Suppressor macrophage treated with lipopolysaccharide for 1 hour (primary cell): ENCODE results near the gene BTN3A1.
"Not testable (repeated sequence)": the region's sequence is repeated elsewhere in the genome, so short reads cannot be mapped to it uniquely, and the experiment has no call there.

Source experiments
- DNase-seq, 3 donors: peaks; one replicate each; pipeline ENCODE4 v3.0.0-alpha.2; 2020 to 2022

Gene BTN3A1

DNA sequence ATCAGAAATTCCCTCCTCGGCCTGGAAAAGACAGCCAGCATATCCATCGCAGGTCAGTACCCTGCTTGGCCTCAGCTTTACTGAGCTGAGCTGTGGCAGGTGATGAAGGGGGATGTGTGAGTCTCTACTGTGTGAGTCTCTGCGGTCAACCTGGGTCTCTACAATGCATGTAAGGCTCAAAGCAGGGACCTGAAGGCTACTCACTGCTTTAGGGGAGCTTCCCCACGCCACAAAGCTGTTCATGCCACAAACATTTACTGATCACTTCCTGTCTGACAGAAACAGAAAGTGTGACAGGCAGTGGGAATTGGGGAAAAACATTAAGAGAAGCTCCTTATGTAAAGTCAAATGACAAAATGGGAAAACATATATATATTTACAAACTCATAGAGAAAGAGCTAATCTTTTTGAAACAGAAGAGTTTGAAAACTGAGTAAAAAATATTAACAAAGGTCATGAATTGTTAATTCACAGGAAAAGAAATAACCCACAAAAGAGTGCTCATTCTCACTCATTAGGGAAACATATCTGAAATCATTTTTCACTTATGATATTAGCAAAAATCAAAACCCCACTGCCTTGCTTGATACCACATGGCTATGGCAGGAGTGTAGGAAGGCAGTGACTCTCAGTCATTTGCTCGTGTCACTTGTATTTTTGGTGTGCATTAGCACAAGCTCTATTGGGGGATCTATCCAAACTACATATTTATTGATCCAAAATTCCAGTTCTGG, 44.0 kb downstream of the BTN3A1 start:
- peak; percentile 33 to 49 (median 49) for DNase-seq

DNA sequence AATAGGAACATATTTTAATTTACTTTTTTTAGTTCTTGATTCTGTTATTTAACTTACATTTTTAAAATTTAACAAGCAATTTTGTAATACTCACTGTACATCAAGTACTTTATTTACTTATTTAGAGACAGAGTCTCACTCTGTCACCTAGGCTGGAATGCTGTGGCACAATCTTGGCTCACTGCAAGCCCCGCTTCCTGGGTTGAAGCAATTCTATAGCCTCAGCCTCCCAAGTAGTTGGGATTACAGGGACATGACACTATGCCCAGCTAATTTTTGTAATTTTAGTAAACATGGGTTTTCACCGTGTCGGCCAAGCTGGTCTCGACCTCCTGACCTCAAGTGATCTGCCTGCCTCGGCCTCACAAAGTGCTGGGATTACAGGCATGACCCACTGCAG, 45.2 kb downstream of the BTN3A1 start:
- DNase-seq: no peak

DNA sequence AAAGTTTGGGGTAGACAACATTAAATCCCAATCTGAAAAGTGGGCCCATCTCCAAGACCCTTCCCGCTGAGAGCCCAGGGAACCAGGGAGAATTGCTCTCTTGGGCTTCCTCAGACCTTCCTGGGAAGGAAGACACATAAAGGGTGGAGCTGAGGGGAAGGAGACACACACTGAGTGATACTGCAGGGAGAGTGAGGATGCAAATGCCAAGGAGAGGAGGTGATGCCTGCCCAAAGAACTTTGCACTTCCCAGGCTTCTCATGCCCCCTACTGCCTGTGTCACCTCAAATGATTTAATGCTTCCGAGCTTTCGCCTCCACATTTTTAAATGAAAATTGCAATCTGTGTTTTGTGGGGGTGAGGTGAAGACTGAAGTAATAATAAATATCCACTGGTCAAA, 48.2 kb downstream of the BTN3A1 start:
- no peak for DNase-seq

DNA sequence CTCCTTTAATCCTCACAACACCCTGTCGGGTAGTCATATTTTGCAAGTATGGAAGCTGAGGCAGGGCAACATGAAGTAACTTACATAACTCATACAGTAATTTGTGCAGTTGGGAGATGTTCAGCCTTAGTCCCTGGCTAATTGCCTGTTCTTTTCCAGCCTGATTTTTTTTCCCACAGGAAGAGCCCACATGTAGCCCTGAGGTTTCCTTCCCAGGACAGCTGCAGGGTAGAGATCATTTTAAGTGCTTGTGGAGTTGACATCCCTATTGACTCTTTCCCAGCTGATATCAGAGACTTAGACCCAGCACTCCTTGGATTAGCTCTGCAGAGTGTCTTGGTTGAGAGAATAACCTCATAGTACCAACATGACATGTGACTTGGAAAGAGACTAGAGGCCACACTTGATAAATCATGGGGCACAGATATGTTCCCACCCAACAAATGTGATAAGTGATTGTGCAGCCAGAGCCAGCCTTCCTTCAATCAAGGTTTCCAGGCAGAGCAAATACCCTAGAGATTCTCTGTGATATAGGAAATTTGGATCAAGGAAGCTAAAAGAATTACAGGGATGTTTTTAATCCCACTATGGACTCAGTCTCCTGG, 50.7 kb downstream of the BTN3A1 start:
- DNase-seq: no peak

DNA sequence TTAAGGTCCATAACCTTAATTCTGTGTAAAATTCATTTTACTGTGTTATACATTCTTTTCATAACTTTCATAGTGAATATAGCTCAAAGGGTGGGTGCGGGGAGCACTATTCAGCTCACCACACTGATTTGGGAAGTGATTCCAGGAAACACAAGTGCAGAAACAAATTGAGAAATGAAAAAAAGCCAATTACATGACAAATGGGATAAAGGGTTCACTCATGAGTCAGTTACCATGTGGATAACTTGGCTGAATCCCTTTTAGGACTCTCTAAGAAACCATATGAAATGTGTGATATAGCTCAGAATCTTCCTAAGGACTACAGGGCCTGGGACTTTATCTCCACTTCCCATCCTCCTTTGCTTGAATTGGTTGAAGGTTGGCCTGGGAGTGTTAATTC, 52.6 kb downstream of the BTN3A1 start:
- peak; percentile 19 to 70 (median 67) for DNase-seq

DNA sequence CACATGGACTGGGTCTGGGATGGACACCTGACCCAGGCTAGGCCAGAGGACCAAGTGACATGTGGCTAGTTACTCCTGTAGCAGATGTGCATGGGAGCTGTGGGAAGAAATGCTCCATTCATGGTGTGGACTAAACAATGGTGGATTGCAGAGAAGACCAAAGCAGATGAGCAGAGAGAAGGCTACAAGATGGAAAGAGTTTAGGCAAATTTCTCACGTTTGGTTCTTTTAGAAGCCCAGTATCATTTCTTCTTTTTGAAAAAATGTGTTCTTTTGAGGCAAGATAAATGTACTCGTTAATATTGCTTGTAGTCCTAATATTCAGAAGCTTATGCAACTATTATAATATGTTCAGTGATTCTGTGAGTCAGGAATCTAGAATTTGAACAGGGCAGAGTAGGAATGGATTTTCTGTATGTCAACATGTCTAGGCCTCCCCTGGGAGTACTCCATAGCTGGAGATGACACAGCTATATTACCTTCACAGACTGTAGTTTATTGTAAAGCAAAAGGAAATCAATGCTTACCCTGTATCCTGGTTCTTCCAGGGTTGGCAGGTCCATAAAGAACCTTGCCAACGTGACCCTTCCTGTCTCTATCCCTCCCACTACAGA, 53.4 kb downstream of the BTN3A1 start:
- no peak for DNase-seq

DNA sequence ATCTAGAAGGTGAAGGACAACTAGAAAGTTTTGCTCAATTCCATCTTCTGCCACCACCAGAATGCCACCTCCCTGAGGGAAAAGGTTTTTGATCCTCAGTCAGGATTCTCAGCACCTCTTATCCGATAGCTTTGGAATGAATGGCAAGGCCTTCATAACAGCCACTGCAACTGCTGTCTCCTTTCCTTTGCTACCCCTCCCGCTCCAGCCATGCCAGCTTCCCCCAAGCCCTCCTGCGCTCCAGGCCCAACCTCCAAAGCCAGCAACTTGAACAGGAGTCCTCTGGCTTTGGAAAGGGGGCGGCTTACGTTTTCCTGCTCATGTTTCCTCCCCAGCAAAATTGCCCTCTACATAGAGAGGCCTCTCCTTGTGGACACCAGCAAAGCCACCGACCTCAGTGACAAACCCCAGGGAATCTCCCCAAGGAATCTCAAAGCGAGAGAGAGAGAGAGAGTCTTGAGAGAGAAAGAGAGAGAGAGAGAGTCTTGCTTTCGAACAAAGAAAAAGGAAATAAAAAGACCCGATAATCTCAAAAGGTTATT, 55.3 kb downstream of the BTN3A1 start:
- no peak for DNase-seq

DNA sequence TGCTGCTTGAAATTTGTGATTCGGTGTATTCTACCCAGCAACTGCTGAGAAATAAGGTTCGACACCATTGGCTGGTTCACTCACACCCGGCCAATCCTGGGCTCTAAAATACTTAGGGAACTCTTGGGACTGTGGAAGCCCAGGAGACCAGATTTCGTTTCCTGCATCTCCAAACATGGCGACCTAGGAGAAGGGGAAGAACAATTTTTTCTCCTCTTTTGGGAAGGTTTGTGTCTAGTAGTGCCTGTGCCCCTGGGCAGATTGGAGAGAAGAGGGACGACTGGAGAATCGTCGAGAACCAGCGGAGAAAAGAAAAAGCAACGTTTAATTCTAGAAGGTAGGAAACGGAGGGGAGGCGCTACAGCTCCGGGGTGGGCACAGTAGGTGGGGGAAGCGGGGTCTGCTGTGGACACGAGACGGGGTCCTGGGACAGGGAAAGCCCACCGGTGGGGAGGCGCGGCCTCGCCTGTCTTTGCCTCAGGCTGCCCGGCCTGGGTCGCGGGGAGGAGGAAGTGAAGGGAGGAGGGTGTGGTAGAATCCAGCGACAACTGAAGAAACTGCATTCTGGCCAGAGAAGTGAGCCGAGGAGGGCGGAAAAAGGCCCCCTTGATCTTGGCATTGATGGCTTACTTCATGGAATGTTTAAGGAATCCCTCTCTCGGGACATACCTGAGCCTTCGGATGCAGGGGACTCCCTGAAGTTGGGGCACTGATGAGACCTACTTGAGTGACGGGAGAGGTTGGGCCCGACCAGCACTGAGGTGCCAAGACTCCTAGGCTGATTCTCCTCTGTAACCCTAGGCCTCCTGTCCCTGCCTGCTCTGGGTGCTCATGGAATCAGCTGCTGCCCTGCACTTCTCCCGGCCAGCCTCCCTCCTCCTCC, 56.0 kb downstream of the BTN3A1 start, which contains the start of gene BTN2A1:
Gene BTN2A1, plus strand, starts transcription at position 150 of the 883 bp plus-strand sequence. Its CDS starts 682 bp downstream, at position 832.
- DNase-seq: peak; percentile 89 to 94 (median 94)

DNA sequence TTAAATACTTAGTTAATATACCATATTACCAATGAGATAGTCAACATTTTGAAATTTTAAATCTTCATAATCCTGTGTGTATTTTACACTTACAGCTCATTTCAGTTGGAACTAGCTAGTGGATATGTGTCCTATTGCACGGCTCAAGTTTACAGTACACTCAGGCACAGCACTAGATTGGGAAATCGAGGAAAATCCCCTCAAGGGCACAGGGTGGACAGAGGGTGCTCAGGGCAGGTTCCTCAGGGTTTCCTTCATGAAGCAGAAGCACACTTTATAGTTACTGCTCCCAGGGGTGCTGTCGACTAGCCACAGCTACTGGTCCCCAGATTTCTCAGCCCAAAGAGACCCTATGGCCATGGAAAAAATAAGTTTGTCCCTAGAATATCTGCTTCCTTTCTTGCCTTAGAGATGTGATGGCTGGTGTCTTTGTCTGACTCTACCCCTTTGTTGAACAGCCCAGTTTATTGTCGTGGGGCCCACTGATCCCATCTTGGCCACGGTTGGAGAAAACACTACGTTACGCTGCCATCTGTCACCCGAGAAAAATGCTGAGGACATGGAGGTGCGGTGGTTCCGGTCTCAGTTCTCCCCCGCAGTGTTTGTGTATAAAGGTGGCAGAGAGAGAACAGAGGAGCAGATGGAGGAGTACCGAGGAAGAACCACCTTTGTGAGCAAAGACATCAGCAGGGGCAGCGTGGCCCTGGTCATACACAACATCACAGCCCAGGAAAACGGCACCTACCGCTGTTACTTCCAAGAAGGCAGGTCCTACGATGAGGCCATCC, 57.1 kb downstream of the BTN3A1 start:
- DNase-seq: peak; percentile 81 to 90 (median 87)

DNA sequence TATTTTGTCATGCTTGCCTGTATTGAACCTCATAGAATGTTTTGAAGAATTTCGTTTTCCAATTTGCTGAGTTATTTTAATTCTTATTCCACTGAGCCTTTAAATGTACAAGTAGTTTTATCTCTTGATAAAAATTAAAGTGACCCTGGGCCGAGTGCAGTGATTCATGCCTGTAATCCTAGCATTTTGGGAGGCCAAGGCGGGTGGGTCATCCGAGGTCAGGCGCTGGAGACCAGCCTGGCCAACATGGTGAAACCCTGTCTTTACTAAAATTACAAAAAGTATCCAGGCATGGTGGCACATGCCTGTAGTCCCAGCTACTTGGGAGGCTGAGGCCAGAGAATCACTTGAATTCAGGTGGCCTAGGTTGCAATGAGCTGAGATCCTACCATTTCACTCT, 59.3 kb downstream of the BTN3A1 start:
- not testable (repeated sequence) for DNase-seq

DNA sequence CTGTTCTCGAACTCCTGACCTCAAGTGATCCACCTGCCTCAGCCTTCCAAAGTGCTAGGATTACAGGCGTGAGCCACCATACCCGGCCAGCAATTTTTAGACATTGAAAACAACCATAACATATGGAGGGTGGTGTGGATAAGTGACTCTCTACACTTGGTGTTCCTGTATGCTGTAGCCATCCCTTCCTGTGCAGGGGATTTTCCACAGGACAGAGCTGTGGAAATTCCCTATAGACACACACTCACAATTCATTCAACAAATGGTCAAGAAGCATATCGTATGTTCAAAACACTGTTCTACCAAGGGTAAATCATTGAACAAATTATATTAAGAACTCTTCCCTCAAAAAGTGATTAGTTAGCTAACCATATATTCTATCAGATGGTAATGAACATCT, 61.9 kb downstream of the BTN3A1 start:
- peak; percentile 30 to 53 (median 46) for DNase-seq

DNA sequence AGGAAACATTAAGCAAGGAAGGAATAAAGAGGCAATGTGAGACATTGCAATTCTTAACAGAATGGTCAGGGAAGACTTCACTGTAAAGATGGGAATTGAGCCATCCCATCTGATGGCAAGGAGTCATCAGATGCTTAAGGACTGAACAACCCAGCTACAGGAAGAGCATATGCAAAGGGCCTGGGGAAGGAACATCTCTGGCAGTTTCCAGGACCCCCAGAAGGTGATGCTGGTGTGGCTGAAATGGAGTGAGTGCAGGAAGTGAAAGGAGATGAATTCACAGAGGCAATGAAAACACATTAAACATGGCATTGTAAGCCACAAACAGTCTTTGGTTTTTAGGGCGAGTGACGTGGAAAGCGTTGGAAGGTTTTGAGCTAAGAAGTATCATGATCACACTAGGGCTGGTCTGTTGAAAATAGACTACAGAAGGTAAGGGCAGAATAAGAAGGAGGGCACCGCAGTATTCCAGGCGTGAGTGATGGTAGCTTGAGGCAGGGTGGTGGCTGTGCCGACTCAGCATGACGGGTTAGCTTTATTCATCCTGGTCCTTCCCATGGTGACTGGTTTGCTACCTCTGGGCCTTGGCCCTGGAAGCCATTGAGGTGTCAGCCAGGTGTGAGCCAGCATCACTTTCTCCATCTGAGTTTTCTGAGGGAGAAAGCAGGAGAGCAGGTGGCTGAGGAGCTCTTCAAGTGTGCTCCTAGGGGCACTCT, 62.5 kb downstream of the BTN3A1 start:
- DNase-seq: no peak
